K562 (cell line): ENCODE data around the gene FOXRED2. TPM values are rescaled to one million over a fixed set of nuclear protein-coding genes. Genes with fewer than 3 reads are reported as not detected.

ENCODE experiments used
- ADNP ChIP-seq: fragments of 200-800 bp; sonication (Bioruptor generic); IDR thresholded peaks from 2 replicates; pipeline ENCODE4 v1.6.1; 2016; ENCODE audit warnings: missing genetic modification characterization, missing compliant biosample characterization
- CAMTA2 ChIP-seq: fragments of 250-450 bp; sonication (Bioruptor Pico); conservative IDR thresholded peaks from 2 replicates; pipeline ENCODE4 v1.5.1; 2022
- CREB3 ChIP-seq: fragments of 450-650 bp; conservative IDR thresholded peaks from 2 replicates; pipeline ENCODE4 v1.6.1; 2016; ENCODE audit warnings: missing genetic modification characterization, low read depth, mild to moderate bottlenecking, missing compliant biosample characterization, moderate library complexity
- EP300 ChIP-seq: IDR thresholded peaks from 2 replicates; pipeline ENCODE4 v1.6.1; 2012; ENCODE audit warnings: low read length, improper control_type of control experiment
- EP400 ChIP-seq: fragments of 450-650 bp; IDR thresholded peaks from 2 replicates; pipeline ENCODE4 v1.6.1; 2017; ENCODE audit warnings: antibody characterized with exemption, mild to moderate bottlenecking, moderate library complexity
- ETV5 ChIP-seq: sonication (generic); formaldehyde crosslinking; IDR thresholded peaks from 2 replicates; pipeline ENCODE4 v1.4.0; 2020; ENCODE audit warnings: low read depth, mild to moderate bottlenecking, missing genetic modification reagents
- FOXK1 ChIP-seq: sonication (generic); formaldehyde crosslinking; IDR thresholded peaks from 2 replicates; pipeline ENCODE4 v1.8.0; 2022; ENCODE audit warnings: missing genetic modification reagents, mild to moderate bottlenecking, borderline replicate concordance
- HOMEZ ChIP-seq: fragments of 250-450 bp; sonication (Bioruptor Pico); IDR thresholded peaks from 2 replicates; pipeline ENCODE4 v1.4.0; 2020; ENCODE audit warnings: mild to moderate bottlenecking, moderate library complexity
- KLF10 ChIP-seq: fragments of 250-450 bp; sonication (Bioruptor Pico); IDR thresholded peaks from 2 replicates; pipeline ENCODE4 v1.6.1; 2021; ENCODE audit warnings: matching md5 sums
- L3MBTL2 ChIP-seq: fragments of 450-650 bp; IDR thresholded peaks from 2 replicates; pipeline ENCODE4 v1.6.1; 2016; ENCODE audit warnings: mild to moderate bottlenecking, moderate library complexity
- MEIS2 ChIP-seq: fragments of 450-650 bp; IDR thresholded peaks from 2 replicates; pipeline ENCODE4 v1.6.1; 2014; ENCODE audit warnings: mild to moderate bottlenecking; ENCODE audit not compliant: partially characterized antibody
- NFYB ChIP-seq: IDR thresholded peaks from 2 replicates; pipeline ENCODE4 v1.6.1; 2011; ENCODE audit warnings: mild to moderate bottlenecking, moderate library complexity; ENCODE audit not compliant: insufficient read length; ENCODE audit errors: extremely low read depth
- NR1H2 ChIP-seq: sonication (generic); formaldehyde crosslinking; IDR thresholded peaks from 2 replicates; pipeline ENCODE4 v1.4.0; 2020; ENCODE audit warnings: mild to moderate bottlenecking, missing genetic modification reagents
- RAD51 ChIP-seq: fragments of 450-650 bp; IDR thresholded peaks from 2 replicates; pipeline ENCODE4 v1.7.1; 2016; ENCODE audit warnings: low read depth, mild to moderate bottlenecking, borderline replicate concordance
- SAP30 ChIP-seq: fragments of 200-600 bp; sonication (generic); IDR thresholded peaks from 2 replicates; pipeline ENCODE4 v1.6.1; 2012; ENCODE audit warnings: borderline replicate concordance, low read depth, mild to moderate bottlenecking, moderate library complexity, low read length, control low read depth, inconsistent platforms; ENCODE audit not compliant: insufficient read depth, poor library complexity, severe bottlenecking
- SMARCA4 ChIP-seq: fragments of 450-650 bp; IDR thresholded peaks from 2 replicates; pipeline ENCODE4 v1.6.1; 2016
- SRSF3 ChIP-seq: fragments of 200-400 bp; formaldehyde crosslinking; IDR thresholded peaks from 2 replicates; pipeline ENCODE4 v1.6.1; 2016; ENCODE audit warnings: mild to moderate bottlenecking, low read length, moderate library complexity; ENCODE audit not compliant: insufficient read depth
- XRCC4 ChIP-seq: IDR thresholded peaks from one replicate; pipeline ENCODE4 v1.6.1; 2011; ENCODE audit not compliant: insufficient read depth, insufficient read length; ENCODE audit errors: extremely low read depth
- ZFP91 ChIP-seq: sonication (generic); formaldehyde crosslinking; IDR thresholded peaks from 2 replicates; pipeline ENCODE4 v1.8.0; 2022; ENCODE audit warnings: mild to moderate bottlenecking, missing genetic modification reagents
- ZNF23 ChIP-seq: fragments of 250-450 bp; sonication (Bioruptor Pico); IDR thresholded peaks from 2 replicates; pipeline ENCODE4 v1.4.0; 2020; ENCODE audit warnings: mild to moderate bottlenecking
- ZNF511 ChIP-seq: sonication (generic); formaldehyde crosslinking; IDR thresholded peaks from 2 replicates; pipeline ENCODE4 v1.8.0; 2022; ENCODE audit warnings: mild to moderate bottlenecking, missing genetic modification reagents
- ZNF695 ChIP-seq: fragments of 450-650 bp; formaldehyde crosslinking; IDR thresholded peaks from 2 replicates; pipeline ENCODE4 v1.4.0; 2020; ENCODE audit warnings: mild to moderate bottlenecking, moderate library complexity
- ZNF707 ChIP-seq: fragments of 250-450 bp; sonication (Bioruptor Pico); conservative IDR thresholded peaks from 2 replicates; pipeline ENCODE4 v1.8.0; 2022; ENCODE audit warnings: inconsistent platforms, mild to moderate bottlenecking, moderate library complexity
- polyA plus RNA-seq, 8 experiments: library from polyadenylated mRNA; depleted of rRNA in 4 of 8; stranded (reverse) in 5 of 8; unstranded in 3 of 8; fragments of >200 nt; fragmentation: Nextera tagmentation in 2 of 8; fragmentation: Illumina TruSeq in 1 of 8; extraction: Ambion mirVana in 2 of 8; extraction: Trizol in 1 of 8; gene quantifications; 2 replicates each; pipeline versions ENCODE4 v1.2.1 to v1.2.3, GENCODE V29; 2011 to 2014; ENCODE audit warnings: inconsistent platforms in 1 of 8, missing spikeins in 1 of 8
- total RNA-seq, 7 experiments: library from RNA; depleted of rRNA in 6 of 7; stranded (reverse); fragments of >200 nt in 6 of 7; fragmentation: Illumina TruSeq in 2 of 7; extraction: Trizol in 2 of 7; gene quantifications; 2 replicates each; pipeline versions ENCODE4 v1.2.1 to v1.2.3, GENCODE V29; 2011 to 2021; ENCODE audit warnings: low replicate concordance in 1 of 7

The FOXRED2 gene
- total and polyA plus RNA-seq, 9 of the 15 experiments (the other 6 are each of a cell fraction or from before 2014, with no cell fraction given): 2.8 to 48.4 (median 7.8) TPM

- TF ChIP-seq ZFP91 (CRISPR knock-in tag) (no peak), FOXK1 (CRISPR knock-in tag) (no peak), EP400 (peak; percentile 25; the same call in 1 of the 2 replicates), ZNF695 (CRISPR knock-in tag) (no peak), EP300 (peak; percentile 61; the same call in 1 of the 2 replicates), XRCC4 (no peak), SAP30 (no peak), ZNF707 (CRISPR knock-in tag) (no peak), KLF10 (CRISPR knock-in tag) (no peak), ZNF23 (CRISPR knock-in tag) (no peak), L3MBTL2 (peak; percentile 35; the same call in 1 of the 2 replicates), MEIS2 (peak; percentile 34), HOMEZ (CRISPR knock-in tag) (no peak), RAD51 (no peak), SMARCA4 (peak; percentile 70; the same call in 1 of the 2 replicates), ETV5 (CRISPR knock-in tag) (no peak), ZNF511 (CRISPR knock-in tag) (no peak), NFYB (no peak), SRSF3 (no peak), CREB3 (tag) (no peak), ADNP (tag) (peak; percentile 64; the same call in 1 of the 2 replicates), CAMTA2 (no peak), NR1H2 (no peak)
Measured at GRCh38 chr22:36541831-36542411, 35.1 kb upstream of the FOXRED2 start (continued).
